Smooth muscle cell (in vitro differentiated cells): Measurements from ENCODE around the gene ANG. TPM values are rescaled to one million over a fixed set of nuclear protein-coding genes. Genes with fewer than 3 reads are reported as not detected.
A peak's percentile ranks its signal among the peaks of the same experiment; 100 is the strongest.

ENCODE experiments used
- DNase-seq: peaks from one replicate; lab custom pipeline; 2025; ENCODE audit not compliant: unreplicated experiment; lab: John Stamatoyannopoulos, UW
- H2AFZ ChIP-seq: fragments of 200-600 bp; sonication (generic); 2 replicates; pipeline ENCODE4 v1.6.0; 2016; ENCODE audit warnings: antibody characterized with exemption, low read depth, mild to moderate bottlenecking
- H3F3A ChIP-seq: fragments of 200-600 bp; sonication (generic); 2 replicates; pipeline ENCODE4 v1.6.0; 2017; ENCODE audit warnings: antibody characterized with exemption, low read depth
- H3K27ac ChIP-seq: fragments of 200-600 bp; sonication (generic); 2 replicates; pipeline ENCODE4 v1.5.1; 2016; ENCODE audit warnings: low read depth, mild to moderate bottlenecking
- H3K27me3 ChIP-seq: fragments of 200-600 bp; sonication (generic); 2 replicates; pipeline ENCODE4 v1.6.1; 2016; ENCODE audit warnings: low read depth, mild to moderate bottlenecking
- H3K36me3 ChIP-seq: fragments of 200-600 bp; sonication (generic); 2 replicates; pipeline ENCODE4 v1.5.1; 2016; ENCODE audit warnings: low read depth
- H3K4me1 ChIP-seq: fragments of 200-600 bp; sonication (generic); 2 replicates; pipeline ENCODE4 v1.5.1; 2016; ENCODE audit warnings: low read depth
- H3K4me2 ChIP-seq: fragments of 200-600 bp; sonication (generic); 2 replicates; pipeline ENCODE4 v1.6.0; 2016; ENCODE audit warnings: mild to moderate bottlenecking
- H3K4me3 ChIP-seq: fragments of 200-600 bp; sonication (generic); 2 replicates; pipeline ENCODE4 v1.5.1; 2016; ENCODE audit warnings: mild to moderate bottlenecking
- H3K79me2 ChIP-seq: fragments of 200-600 bp; sonication (generic); 2 replicates; pipeline ENCODE4 v1.6.0; 2016; ENCODE audit warnings: low read depth, mild to moderate bottlenecking
- H3K9ac ChIP-seq: fragments of 200-600 bp; sonication (generic); 2 replicates; pipeline ENCODE4 v1.6.0; 2016; ENCODE audit warnings: low read depth
- H3K9me3 ChIP-seq: fragments of 200-600 bp; sonication (generic); replicated peaks from 2 replicates; pipeline ENCODE4 v1.5.1; 2016; ENCODE audit warnings: low read depth
- H4K20me1 ChIP-seq: fragments of 200-600 bp; sonication (generic); 2 replicates; pipeline ENCODE4 v1.6.0; 2016; ENCODE audit warnings: low read depth
- CTCF ChIP-seq: fragments of 200-600 bp; sonication (generic); IDR thresholded peaks from 2 replicates; pipeline ENCODE4 v1.5.1; 2017; ENCODE audit warnings: borderline replicate concordance, mild to moderate bottlenecking, antibody characterized with exemption; ENCODE audit not compliant: insufficient read depth, poor library complexity, severe bottlenecking
- WGBS: methylation state at CpG from one replicate; pipeline ENCODE4 v1.1.7; 2016; ENCODE audit warnings: low lambda C conversion rate; 5-methylcytosine and 5-hydroxymethylcytosine counted together
- polyA plus RNA-seq: library from polyadenylated mRNA; unstranded; fragments of >200 nt; fragmentation: Nextera tagmentation; extraction: Ambion mirVana; gene quantifications from 2 replicates; pipeline ENCODE4 v1.2.1, GENCODE V29; 2016
- total RNA-seq: library from RNA; depleted of rRNA; stranded (reverse); fragments of >200 nt; gene quantifications from 2 replicates; pipeline ENCODE4 v1.2.3, GENCODE V29; 2014

Gene ANG
- total and polyA plus RNA-seq, 2 experiments from 2014 or later: 7.1 to 19.5 TPM

GRCh38 chr14:20707622-20708021, 19.1 kb downstream of the ANG start:
- Histone ChIP-seq H2AFZ (no peak overlapping the region), H3K79me2 (no peaks in the 10 kb centered on the region), H4K20me1 (no peaks in the 10 kb centered on the region), H3K27ac (peak overlapping the region; percentile 54), H3F3A (no peaks in the 10 kb centered on the region), H3K27me3 (no peaks in the 10 kb centered on the region), H3K9ac (no peak overlapping the region), H3K4me1 (no peaks in the 10 kb centered on the region), H3K36me3 (no peaks in the 10 kb centered on the region), H3K4me3 (no peak overlapping the region), H3K9me3 (no peaks in the 10 kb centered on the region), H3K4me2 (peak overlapping the region; percentile 24)
- TF ChIP-seq CTCF: no peak
- WGBS: 77% methylated on average over 2 of the region's 2 CpGs
- DNase-seq: no peak

GRCh38 chr14:20711261-20711660, 22.7 kb downstream of the ANG start:
- no peak overlapping the region for H3K9ac ChIP-seq

GRCh38 chr14:20711685-20712084, 23.1 kb downstream of the ANG start:
- 40% methylated on average over 4 of the region's 4 CpGs for WGBS
- Histone ChIP-seq H4K20me1 (no peaks in the 10 kb centered on the region), H3K27me3 (no peaks in the 10 kb centered on the region), H3K4me1 (no peaks in the 10 kb centered on the region), H3F3A (no peaks in the 10 kb centered on the region), H3K9ac (no peak overlapping the region), H3K4me3 (no peak overlapping the region), H3K36me3 (no peaks in the 10 kb centered on the region), H3K79me2 (no peaks in the 10 kb centered on the region), H2AFZ (no peak overlapping the region), H3K27ac (no peak overlapping the region), H3K4me2 (no peak overlapping the region), H3K9me3 (no peaks in the 10 kb centered on the region)
- TF ChIP-seq CTCF: no peak
- no peak for DNase-seq

More at GRCh38 chr14:20711261-20711660, 22.7 kb downstream of the ANG start:
- no peak for TF ChIP-seq CTCF
- Histone ChIP-seq H3F3A (no peaks in the 10 kb centered on the region), H3K4me2 (no peak overlapping the region), H3K27me3 (no peaks in the 10 kb centered on the region), H3K36me3 (no peaks in the 10 kb centered on the region), H3K27ac (no peak overlapping the region), H4K20me1 (no peaks in the 10 kb centered on the region), H3K9me3 (no peaks in the 10 kb centered on the region), H3K79me2 (no peaks in the 10 kb centered on the region), H2AFZ (no peak overlapping the region), H3K4me1 (no peaks in the 10 kb centered on the region), H3K4me3 (no peak overlapping the region)
- no peak for DNase-seq
- 71% methylated on average over 4 of the region's 4 CpGs for WGBS

- Histone ChIP-seq H3F3A (no peaks in the 10 kb centered on the region), H4K20me1 (no peaks in the 10 kb centered on the region), H3K36me3 (no peaks in the 10 kb centered on the region), H2AFZ (no peak overlapping the region), H3K79me2 (no peaks in the 10 kb centered on the region), H3K27ac (no peak overlapping the region), H3K4me1 (no peaks in the 10 kb centered on the region), H3K9ac (no peak overlapping the region), H3K4me2 (no peak overlapping the region), H3K9me3 (no peaks in the 10 kb centered on the region), H3K4me3 (no peak overlapping the region), H3K27me3 (no peaks in the 10 kb centered on the region)
- TF ChIP-seq CTCF: no peak
- no peak for DNase-seq
- WGBS: 47% methylated on average over 2 of the region's 2 CpGs
These were observed 24.3 kb downstream of the ANG start for GRCh38 chr14:20712904-20713303.
